ENCODE results near the gene PACRG.

The PACRG gene

GRCh38 chr6:163259689-163260088, 531.9 kb downstream of the PACRG start:
- DNase-seq, result no peak

- no peak for DNase-seq
These were observed 532.5 kb downstream of the PACRG start for GRCh38 chr6:163260111-163260895.

GRCh38 chr6:163260911-163261310, 533.1 kb downstream of the PACRG start:
- no peak for DNase-seq

- DNase-seq, result no peak
These were observed 533.6 kb downstream of the PACRG start for GRCh38 chr6:163261361-163261760.

GRCh38 chr6:163262080-163262479, 534.3 kb downstream of the PACRG start:
- no peak for DNase-seq

- DNase-seq, result no peak
These were observed 535.4 kb downstream of the PACRG start for GRCh38 chr6:163263196-163263595.

GRCh38 chr6:163263998-163264661, 536.4 kb downstream of the PACRG start:
- DNase-seq, result no peak

- no peak for DNase-seq
These were observed 536.9 kb downstream of the PACRG start for GRCh38 chr6:163264662-163265035.

- no peak for DNase-seq
These were observed 553.9 kb downstream of the PACRG start for GRCh38 chr6:163281634-163282033.

- no peak for DNase-seq
These were observed 554.9 kb downstream of the PACRG start for GRCh38 chr6:163282672-163283071.

- DNase-seq, result no peak
These were observed 556.4 kb downstream of the PACRG start for GRCh38 chr6:163284151-163284550.

- DNase-seq, result no peak
These were observed 557.9 kb downstream of the PACRG start for GRCh38 chr6:163285691-163286090.

- no peak for DNase-seq
These were observed 559.9 kb downstream of the PACRG start for GRCh38 chr6:163287626-163288025.

- DNase-seq, result no peak
These were observed 560.3 kb downstream of the PACRG start for GRCh38 chr6:163288066-163288465.

GRCh38 chr6:163288915-163289314, 561.1 kb downstream of the PACRG start:
- DNase-seq, result no peak

GRCh38 chr6:163289447-163289846, 561.7 kb downstream of the PACRG start:
- no peak for DNase-seq

GRCh38 chr6:163290545-163291274, 562.9 kb downstream of the PACRG start:
- DNase-seq, result no peak

GRCh38 chr6:163291622-163292021, 563.8 kb downstream of the PACRG start:
- DNase-seq, result no peak

GRCh38 chr6:163293286-163293685, 565.5 kb downstream of the PACRG start:
- no peak for DNase-seq

GRCh38 chr6:163294734-163295133, 567.0 kb downstream of the PACRG start:
- no peak for DNase-seq

GRCh38 chr6:163296835-163297519, 569.2 kb downstream of the PACRG start:
- DNase-seq, result no peak

GRCh38 chr6:163298079-163298830, 570.5 kb downstream of the PACRG start:
- DNase-seq, result no peak

GRCh38 chr6:163300838-163301237, 573.1 kb downstream of the PACRG start:
- no peak for DNase-seq

Measured in stimulated activated CD4-positive, alpha-beta T cell treated with anti-CD3 and anti-CD28 coated beads, Interleukin-12 subunit alpha, Interleukin-12 subunit beta, amount 100 ng/mL, for 4 hours (primary cell).